ENCODE results near the gene DNASE1L2. TPM values are rescaled to one million over a fixed set of nuclear protein-coding genes. Genes with fewer than 3 reads are reported as not detected.
"Not testable (repeated sequence)": the region's sequence is repeated elsewhere in the genome, so short reads cannot be mapped to it uniquely, and the experiment has no call there.

Gene DNASE1L2
- total RNA-seq, 3 donors from 2014 or later = 0.87 to 1.9 (median 1.1) TPM

DNA sequence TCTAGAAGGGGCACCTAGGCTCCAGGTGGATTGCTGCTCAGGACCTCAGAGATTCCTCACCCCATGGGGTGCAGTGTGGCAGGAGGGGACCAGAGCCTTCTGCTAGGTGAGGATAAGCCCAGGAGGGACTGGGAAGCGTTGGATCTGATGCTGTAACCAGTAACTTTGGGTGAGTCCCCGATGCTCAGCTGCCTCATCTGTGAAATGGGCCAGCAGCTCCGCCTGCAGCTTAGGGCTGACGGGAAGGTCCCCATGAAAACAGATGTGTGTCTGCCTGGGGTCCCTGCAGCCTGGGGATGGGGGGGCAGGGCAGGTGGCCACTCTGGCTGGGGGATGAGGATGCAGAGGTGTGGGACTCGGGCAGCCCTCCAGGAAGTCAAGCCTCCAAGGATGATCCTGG lies 37.1 kb upstream of the DNASE1L2 start:
- no peak overlapping the region for H3K4me3 ChIP-seq
- ATAC-seq = no peak
- DNase-seq = no peak
- TF ChIP-seq, protein P1, sequence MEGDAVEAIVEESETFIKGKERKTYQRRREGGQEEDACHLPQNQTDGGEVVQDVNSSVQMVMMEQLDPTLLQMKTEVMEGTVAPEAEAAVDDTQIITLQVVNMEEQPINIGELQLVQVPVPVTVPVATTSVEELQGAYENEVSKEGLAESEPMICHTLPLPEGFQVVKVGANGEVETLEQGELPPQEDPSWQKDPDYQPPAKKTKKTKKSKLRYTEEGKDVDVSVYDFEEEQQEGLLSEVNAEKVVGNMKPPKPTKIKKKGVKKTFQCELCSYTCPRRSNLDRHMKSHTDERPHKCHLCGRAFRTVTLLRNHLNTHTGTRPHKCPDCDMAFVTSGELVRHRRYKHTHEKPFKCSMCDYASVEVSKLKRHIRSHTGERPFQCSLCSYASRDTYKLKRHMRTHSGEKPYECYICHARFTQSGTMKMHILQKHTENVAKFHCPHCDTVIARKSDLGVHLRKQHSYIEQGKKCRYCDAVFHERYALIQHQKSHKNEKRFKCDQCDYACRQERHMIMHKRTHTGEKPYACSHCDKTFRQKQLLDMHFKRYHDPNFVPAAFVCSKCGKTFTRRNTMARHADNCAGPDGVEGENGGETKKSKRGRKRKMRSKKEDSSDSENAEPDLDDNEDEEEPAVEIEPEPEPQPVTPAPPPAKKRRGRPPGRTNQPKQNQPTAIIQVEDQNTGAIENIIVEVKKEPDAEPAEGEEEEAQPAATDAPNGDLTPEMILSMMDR (IDR thresholded peaks at IDR 0.05) = no peak
- H3K9me3 ChIP-seq = no peaks in the 10 kb centered on the region
- intact Hi-C loops (cut with DNase I, micrococcal nuclease) = no loop called here
- peaks cover 14% of the 10 kb centered on the region for H3K4me1 ChIP-seq (ENCODE audit: low read depth)
- H3K36me3 ChIP-seq (ENCODE audit: low read depth) = no peaks in the 10 kb centered on the region

DNA sequence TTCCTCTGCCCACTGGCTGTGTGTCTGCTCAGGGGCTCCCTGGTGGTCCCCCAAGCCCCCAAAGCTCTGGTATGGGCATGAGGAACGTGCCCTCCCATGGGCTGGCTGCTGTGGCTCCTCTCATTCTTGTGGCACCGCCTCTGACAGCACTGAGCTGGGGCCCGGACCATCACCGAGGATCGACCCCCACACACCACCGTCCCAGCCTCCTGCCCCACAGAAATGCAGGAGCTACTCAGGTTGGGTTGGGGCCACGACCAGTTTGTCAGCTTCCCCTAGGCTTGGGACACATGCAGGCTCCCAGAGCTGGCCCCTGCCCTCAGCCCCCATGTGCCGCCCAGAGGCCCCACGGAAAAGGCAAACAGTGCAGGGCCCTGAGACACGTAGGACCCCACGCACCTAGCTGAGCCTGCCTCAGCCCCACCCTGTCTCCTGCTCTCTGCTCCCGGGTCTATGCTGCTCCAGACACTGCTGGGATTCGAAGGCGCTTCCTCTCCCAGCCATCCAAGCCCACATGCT lies 36.6 kb upstream of the DNASE1L2 start:
- peaks cover 15% of the 10 kb centered on the region for H3K4me1 ChIP-seq (ENCODE audit: low read depth)
- H3K36me3 ChIP-seq (ENCODE audit: low read depth) = no peaks in the 10 kb centered on the region
- DNase-seq (no peak), ATAC-seq (no peak)
- H3K4me3 ChIP-seq = no peak overlapping the region
- intact Hi-C loops (cut with DNase I, micrococcal nuclease) = no loop called here
- TF ChIP-seq, protein P1 (IDR thresholded peaks at IDR 0.05) = no peak
- no peaks in the 10 kb centered on the region for H3K9me3 ChIP-seq

DNA sequence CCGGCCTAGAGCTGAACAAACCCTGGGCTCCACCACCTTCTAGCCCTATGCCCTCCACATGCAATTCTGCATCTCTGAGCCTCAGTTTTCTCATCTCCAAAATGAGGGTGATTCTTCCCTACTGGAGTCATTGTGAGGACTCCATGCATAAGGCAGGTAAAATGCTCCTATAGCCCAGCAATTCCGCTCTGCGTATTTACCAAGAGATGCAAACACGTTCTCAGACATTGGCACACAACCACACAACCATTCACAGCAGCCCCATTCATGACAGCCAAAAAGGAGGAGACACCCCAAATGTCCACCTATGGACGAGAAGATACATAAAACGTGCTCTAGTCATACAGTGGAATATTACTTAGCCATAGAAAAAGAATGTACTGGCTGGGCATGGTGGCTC lies 35.9 kb upstream of the DNASE1L2 start:
- Histone ChIP-seq H3K36me3 (ENCODE audit: low read depth) (no peaks in the 10 kb centered on the region), H3K9me3 (no peaks in the 10 kb centered on the region), H3K4me3 (no peak overlapping the region), H3K4me1 (ENCODE audit: low read depth) (peaks cover 13% of the 10 kb centered on the region)
- ATAC-seq = no peak
- intact Hi-C loops (cut with DNase I, micrococcal nuclease) = no loop called here
- TF ChIP-seq, protein P1 (IDR thresholded peaks at IDR 0.05) = no peak
- no peak for DNase-seq

DNA sequence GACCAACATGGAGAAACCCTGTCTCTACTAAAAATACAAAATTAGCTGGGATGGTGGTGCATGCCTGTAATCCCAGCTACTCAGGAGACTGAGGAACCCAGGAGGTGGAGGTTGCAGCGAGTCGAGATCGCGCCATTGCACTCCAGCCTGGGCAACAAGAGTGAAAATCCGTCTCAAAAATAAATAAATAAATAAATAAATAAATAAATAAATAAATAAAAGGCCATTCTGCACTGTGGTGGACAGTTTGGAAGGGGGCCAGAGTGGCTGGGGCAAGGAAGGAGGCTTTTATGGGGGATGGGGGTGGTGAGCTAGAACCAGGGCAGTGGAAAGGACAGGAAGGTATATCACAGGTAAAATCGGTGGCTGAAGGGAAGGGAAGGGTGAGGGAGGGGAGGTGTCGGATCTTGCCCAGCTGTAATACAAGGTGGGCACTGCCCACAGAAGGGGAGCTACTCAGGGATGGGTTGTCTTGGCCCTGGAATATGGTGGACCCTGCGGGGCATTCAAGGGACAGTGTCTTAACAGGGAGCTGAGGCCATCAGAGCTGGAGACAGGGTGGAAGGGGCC lies 33.0 kb upstream of the DNASE1L2 start:
- H3K9me3 ChIP-seq; H3K4me3 ChIP-seq; intact Hi-C loops (cut with DNase I, micrococcal nuclease); H3K36me3 ChIP-seq (ENCODE audit: low read depth); ATAC-seq; DNase-seq: not testable (repeated sequence)
- peaks cover 13% of the 10 kb centered on the region for H3K4me1 ChIP-seq (ENCODE audit: low read depth)

DNA sequence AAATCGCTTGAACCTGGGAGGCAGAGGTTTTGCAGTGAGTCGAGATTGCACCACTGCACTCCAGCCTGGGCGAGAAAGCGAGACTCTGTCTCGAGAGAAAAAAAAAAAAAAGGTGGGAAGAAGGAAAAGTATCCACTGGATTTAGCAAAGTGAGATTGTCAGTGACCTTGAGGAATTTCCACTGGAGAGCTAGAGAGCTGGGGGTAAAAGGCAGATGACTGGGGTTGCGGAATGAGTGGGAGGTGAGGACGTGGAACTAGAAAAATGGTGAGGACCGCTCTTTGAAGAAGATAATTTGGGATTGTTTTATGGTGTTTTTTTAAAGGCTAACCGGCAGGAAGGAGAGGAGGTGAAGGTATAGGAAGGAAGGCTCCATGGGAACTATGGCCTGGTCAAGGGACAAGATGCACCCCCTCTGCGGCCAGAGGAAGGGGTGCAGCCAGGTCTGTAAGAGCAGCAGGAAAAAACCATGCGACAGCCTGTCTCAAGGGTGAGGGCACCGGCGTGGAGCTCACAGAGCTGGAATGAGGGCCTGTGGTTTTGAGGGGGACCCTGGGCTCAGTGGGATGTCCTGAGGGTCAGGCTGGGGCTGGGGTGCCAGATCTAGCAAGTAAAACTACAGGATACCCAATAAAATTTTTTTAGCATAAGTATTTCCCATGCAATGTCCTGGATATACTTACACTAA lies 31.7 kb upstream of the DNASE1L2 start:
- H3K4me1 ChIP-seq (ENCODE audit: low read depth) = peaks cover 13% of the 10 kb centered on the region

More for the DNA sequence above, 31.7 kb upstream of the DNASE1L2 start:
- no peak for ATAC-seq
- intact Hi-C loops (cut with DNase I, micrococcal nuclease) = no loop called here
- Histone ChIP-seq H3K4me3 (peak overlapping the region; percentile 65), H3K9me3 (no peaks in the 10 kb centered on the region), H3K36me3 (ENCODE audit: low read depth) (no peaks in the 10 kb centered on the region)
- no peak for DNase-seq
- TF ChIP-seq, protein P1 (IDR thresholded peaks at IDR 0.05) = no peak

Measured in mucosa of descending colon (tissue), 3 donors.